Gastrocnemius medialis (tissue), 4 donors: ENCODE measurements around the gene TRAPPC5. TPM values are rescaled to one million over a fixed set of nuclear protein-coding genes. Genes with fewer than 3 reads are reported as not detected.
"Not testable (repeated sequence)": the region's sequence is repeated elsewhere in the genome, so short reads cannot be mapped to it uniquely, and the experiment has no call there.

Source experiments
- ATAC-seq, 2 donors: fragments of 150-250 bp; one replicate each; pipeline ENCODE4 v1.9.1; 2016
- DNase-seq, 2 donors: peaks; one replicate each; pipeline ENCODE4 v3.0.0-alpha.2; 2019
- H3K27ac ChIP-seq, 4 donors: fragments of 200-600 bp; sonication (generic); 1 replicate in 1 of 4; 2 replicates in 3 of 4; pipeline ENCODE4 v1.5.1; 2016 to 2018; ENCODE audit warnings: mild to moderate bottlenecking in 2 of 4, moderate library complexity in 1 of 4
- H3K27me3 ChIP-seq, 3 donors: fragments of 200-600 bp; sonication (generic) in 2 of 3; 1 replicate in 1 of 3; 2 replicates in 2 of 3; pipeline versions ENCODE4 v1.5.1 to v1.6.0; 2016 to 2019; ENCODE audit warnings: mild to moderate bottlenecking in 1 of 3, moderate library complexity in 1 of 3
- H3K36me3 ChIP-seq, 2 donors: fragments of 200-600 bp; sonication (generic) in 1 of 2; one replicate each; pipeline ENCODE4 v1.5.1; 2017 to 2018
- H3K4me1 ChIP-seq, 2 donors: fragments of 200-600 bp; sonication (generic) in 1 of 2; one replicate each; pipeline ENCODE4 v1.5.1; 2016 to 2017; ENCODE audit warnings: mild to moderate bottlenecking in 2 of 2
- H3K4me3 ChIP-seq, 4 donors: fragments of 200-600 bp; sonication (generic) in 3 of 4; 1 replicate in 1 of 4; 2 replicates in 3 of 4; pipeline ENCODE4 v1.5.1; 2016 to 2019; ENCODE audit warnings: mild to moderate bottlenecking in 2 of 4
- H3K9me3 ChIP-seq, 3 donors: fragments of 200-600 bp; sonication (generic) in 2 of 3; 1 replicate in 1 of 3; 2 replicates in 2 of 3; pipeline ENCODE4 v1.5.1; 2016 to 2019
- CTCF ChIP-seq, 5 experiments: fragments of 450-650 bp in 3 of 5; fragments of 200-600 bp in 2 of 5; sonication (generic) in 2 of 5; IDR thresholded peaks in 4 of 5; conservative IDR thresholded peaks in 1 of 5; 1 replicate in 4 of 5; 2 replicates in 1 of 5; pipeline ENCODE4 v1.5.1; 2016 to 2019; ENCODE audit warnings: antibody characterized with exemption in 5 of 5, mild to moderate bottlenecking in 3 of 5, moderate library complexity in 3 of 5
- POLR2A ChIP-seq, 2 donors: fragments of 450-650 bp; IDR thresholded peaks; one replicate each; pipeline ENCODE4 v1.6.1; 2017; ENCODE audit warnings: antibody characterized with exemption in 2 of 2, mild to moderate bottlenecking in 2 of 2, moderate library complexity in 2 of 2
- in situ Hi-C, 4 donors: fragments of 200-750 bp; cut with MboI; loops; one replicate each; pipeline versions ENCODE4 v1.15.0 to v1.8.0; 2017; ENCODE audit warnings: low sequenced_read_pairs in 4 of 4
- intact Hi-C: fragments of 100-400 bp; cut with DNase I; formaldehyde crosslinking; loops from one replicate; pipeline ENCODE4 v1.15.1; 2023; ENCODE audit warnings: low total_unique reads
- total RNA-seq, 4 donors: library from RNA; depleted of rRNA; stranded (reverse); fragments of >200 nt; gene quantifications; one replicate each; pipeline versions ENCODE4 v1.1.0 to v1.2.3, GENCODE V29; 2016

Gene TRAPPC5
- total RNA-seq, 4 donors from 2014 or later = 109 to 146 (median 126) TPM

DNA sequence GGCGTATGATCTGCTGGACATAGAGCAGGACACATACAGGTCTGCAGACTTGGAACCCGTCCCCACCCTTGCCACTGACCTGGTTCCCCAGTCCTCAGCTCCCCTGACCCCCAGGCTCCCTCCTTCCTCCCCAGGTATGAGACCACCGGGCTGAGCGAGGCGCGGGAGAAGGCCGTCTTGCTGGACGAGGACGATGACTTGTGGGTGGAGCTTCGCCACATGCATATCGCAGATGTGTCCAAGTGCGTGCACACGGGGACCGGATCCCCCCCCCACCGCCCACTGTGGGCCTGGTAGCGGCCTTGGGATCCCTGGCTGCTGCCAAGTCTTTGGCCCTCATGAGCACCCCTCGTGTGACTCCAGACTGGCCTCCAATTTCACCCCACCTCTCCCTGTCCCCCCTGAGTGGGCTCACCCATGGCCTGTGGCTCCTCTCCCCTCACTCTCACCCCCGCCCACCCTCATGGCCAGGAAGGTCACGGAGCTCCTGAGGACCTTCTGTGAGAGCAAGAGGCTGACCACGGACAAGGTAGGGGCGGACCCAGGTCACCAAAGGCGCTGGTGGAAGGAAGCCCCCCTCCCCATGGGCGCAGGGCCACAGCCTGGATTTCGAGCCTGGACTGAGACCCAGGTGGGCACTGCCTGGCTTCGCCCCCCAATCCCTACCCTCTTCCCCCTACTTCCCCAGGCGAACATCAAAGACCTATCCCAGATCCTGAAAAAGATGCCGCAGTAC, 38.2 kb upstream of the TRAPPC5 start:
- H3K36me3 ChIP-seq = no peaks in the 10 kb centered on the region
- H3K4me1 ChIP-seq = no peaks in the 10 kb centered on the region
- intact Hi-C loops (no loop called here), in situ Hi-C loops (no loop called here)
- H3K9me3 ChIP-seq = no peaks in the 10 kb centered on the region
- no peak overlapping the region for H3K4me3 ChIP-seq
- DNase-seq (no peak), ATAC-seq (no peak)
- H3K27ac ChIP-seq = no peak overlapping the region
- TF ChIP-seq CTCF (IDR thresholded peaks at IDR 0.05 in 4 of 5, conservative IDR thresholded peaks at IDR 0.05 in 1 of 5) (no peak), POLR2A (IDR thresholded peaks at IDR 0.05) (no peak)
- peaks cover 11 to 18% (median 12%) of the 10 kb centered on the region in 3 donors for H3K27me3 ChIP-seq

DNA sequence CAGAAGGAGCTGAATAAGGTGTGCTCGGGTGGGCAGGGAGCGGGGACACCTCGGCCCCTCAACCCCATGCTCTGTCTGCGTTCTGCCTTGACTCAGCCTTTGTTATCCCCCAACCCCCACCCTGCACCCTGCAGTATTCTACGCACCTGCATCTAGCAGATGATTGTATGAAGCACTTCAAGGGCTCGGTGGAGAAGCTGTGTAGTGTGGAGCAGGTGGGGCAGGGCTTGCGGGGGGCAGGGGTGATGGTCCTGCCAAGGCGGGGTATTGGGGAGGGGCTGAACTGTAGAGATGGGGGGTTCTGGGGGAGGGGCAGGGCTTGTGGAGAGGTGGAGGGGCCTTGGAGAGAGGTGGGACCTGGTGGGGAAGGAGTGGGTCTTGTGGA, 37.6 kb upstream of the TRAPPC5 start:
- ATAC-seq (no peak), DNase-seq (no peak)
- intact Hi-C loops = no loop called here
- in situ Hi-C loops = no loop called here
- Histone ChIP-seq H3K9me3 (no peaks in the 10 kb centered on the region), H3K4me1 (no peaks in the 10 kb centered on the region), H3K27ac (no peak overlapping the region), H3K27me3 (peaks cover 6 to 12% (median 7%) of the 10 kb centered on the region in 3 donors), H3K36me3 (no peaks in the 10 kb centered on the region), H3K4me3 (no peak overlapping the region)
- TF ChIP-seq CTCF (IDR thresholded peaks at IDR 0.05 in 4 of 5, conservative IDR thresholded peaks at IDR 0.05 in 1 of 5) (no peak), POLR2A (IDR thresholded peaks at IDR 0.05) (no peak)

DNA sequence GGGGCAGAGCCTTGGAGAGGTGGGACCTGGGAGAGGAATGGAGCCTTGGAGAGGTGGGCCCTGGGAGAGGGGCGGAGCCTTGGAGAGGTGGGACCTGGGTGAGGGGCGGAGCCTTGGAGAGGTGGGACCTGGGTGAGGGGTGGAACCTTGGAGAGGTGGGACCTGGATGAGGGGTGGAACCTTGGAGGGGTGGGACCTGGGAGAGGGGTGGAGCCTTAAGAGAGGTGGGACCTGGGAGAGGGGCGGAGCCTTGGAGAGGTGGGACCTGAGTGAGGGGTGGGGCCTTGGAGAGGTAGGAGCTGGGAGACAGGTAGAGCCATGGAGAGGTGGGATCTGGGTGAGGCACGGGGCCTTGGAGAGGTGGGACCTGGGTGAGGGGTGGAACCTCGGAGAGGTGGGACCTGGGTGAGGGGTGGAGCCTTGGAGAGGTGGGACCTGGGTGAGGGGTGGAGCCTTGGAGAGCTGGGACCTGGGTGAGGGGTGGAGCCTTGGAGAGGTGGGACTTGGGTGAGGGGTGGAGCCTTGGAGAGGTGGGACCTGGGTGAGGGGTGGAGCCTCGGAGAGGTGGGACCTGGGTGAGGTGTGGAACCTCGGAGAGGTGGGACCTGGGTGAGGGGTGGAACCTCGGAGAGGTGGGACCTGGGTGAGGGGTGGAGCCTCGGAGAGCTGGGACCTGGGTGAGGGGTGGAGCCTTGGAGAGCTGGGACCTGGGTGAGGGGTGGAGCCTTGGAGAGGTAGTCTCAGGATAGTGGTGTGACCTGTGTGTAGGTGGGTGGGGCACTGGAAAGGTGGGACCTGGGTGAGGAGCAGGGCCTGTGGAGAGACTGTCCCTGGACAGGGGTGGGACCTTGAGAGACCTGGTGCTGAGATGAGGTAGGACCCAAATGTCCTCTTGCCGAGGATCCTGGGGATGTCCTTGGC, 36.7 kb upstream of the TRAPPC5 start:
- H3K27me3 ChIP-seq, H3K36me3 ChIP-seq, ATAC-seq, in situ Hi-C loops, H3K9me3 ChIP-seq, H3K27ac ChIP-seq, DNase-seq, H3K4me3 ChIP-seq, intact Hi-C loops, H3K4me1 ChIP-seq: not testable (repeated sequence)

DNA sequence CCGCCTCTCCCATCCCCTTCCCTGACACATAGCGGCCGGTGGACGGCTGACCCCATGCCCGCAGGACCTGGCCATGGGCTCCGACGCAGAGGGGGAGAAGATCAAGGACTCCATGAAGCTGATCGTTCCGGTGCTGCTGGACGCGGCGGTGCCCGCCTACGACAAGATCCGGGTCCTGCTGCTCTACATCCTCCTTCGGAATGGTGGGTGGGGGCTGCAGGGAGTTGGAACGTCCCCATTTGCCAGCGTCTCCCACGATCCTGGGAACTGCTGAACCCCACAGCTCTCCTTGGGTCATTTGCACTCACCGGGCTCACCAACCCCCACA, 36.1 kb upstream of the TRAPPC5 start:
- Histone ChIP-seq H3K9me3 (no peaks in the 10 kb centered on the region), H3K27me3 (peaks cover 0 to 2% (median 0%) of the 10 kb centered on the region in 3 donors), H3K4me1 (no peaks in the 10 kb centered on the region), H3K4me3 (no peak overlapping the region), H3K36me3 (no peaks in the 10 kb centered on the region), H3K27ac (no peak overlapping the region)
- DNase-seq = no peak
- TF ChIP-seq POLR2A (IDR thresholded peaks at IDR 0.05) (no peak), CTCF (IDR thresholded peaks at IDR 0.05 in 4 of 5, conservative IDR thresholded peaks at IDR 0.05 in 1 of 5) (no peak)
- ATAC-seq = no peak
- intact Hi-C loops = no loop called here
- in situ Hi-C loops = no loop called here

GRCh38 chr19:7645163-7645562, 35.5 kb upstream of the TRAPPC5 start:
- TF ChIP-seq POLR2A (IDR thresholded peaks at IDR 0.05) (no peak), CTCF (IDR thresholded peaks at IDR 0.05 in 4 of 5, conservative IDR thresholded peaks at IDR 0.05 in 1 of 5) (no peak)
- Histone ChIP-seq H3K4me3 (no peak overlapping the region), H3K36me3 (no peaks in the 10 kb centered on the region), H3K27ac (no peak overlapping the region), H3K9me3 (no peaks in the 10 kb centered on the region), H3K27me3 (peaks cover 0 to 2% (median 0%) of the 10 kb centered on the region in 3 donors), H3K4me1 (no peaks in the 10 kb centered on the region)
- DNase-seq (no peak), ATAC-seq (no peak)
- in situ Hi-C loops (no loop called here), intact Hi-C loops (no loop called here)
